Measurements from ENCODE around the gene TMOD2. TPM values are rescaled to one million over a fixed set of nuclear protein-coding genes. Genes with fewer than 3 reads are reported as not detected.
A peak's percentile ranks its signal among the peaks of the same experiment; 100 is the strongest.

The TMOD2 gene
- total RNA-seq, 4 donors from 2014 or later, result 14.6 to 24.9 (median 19.5) TPM

DNA sequence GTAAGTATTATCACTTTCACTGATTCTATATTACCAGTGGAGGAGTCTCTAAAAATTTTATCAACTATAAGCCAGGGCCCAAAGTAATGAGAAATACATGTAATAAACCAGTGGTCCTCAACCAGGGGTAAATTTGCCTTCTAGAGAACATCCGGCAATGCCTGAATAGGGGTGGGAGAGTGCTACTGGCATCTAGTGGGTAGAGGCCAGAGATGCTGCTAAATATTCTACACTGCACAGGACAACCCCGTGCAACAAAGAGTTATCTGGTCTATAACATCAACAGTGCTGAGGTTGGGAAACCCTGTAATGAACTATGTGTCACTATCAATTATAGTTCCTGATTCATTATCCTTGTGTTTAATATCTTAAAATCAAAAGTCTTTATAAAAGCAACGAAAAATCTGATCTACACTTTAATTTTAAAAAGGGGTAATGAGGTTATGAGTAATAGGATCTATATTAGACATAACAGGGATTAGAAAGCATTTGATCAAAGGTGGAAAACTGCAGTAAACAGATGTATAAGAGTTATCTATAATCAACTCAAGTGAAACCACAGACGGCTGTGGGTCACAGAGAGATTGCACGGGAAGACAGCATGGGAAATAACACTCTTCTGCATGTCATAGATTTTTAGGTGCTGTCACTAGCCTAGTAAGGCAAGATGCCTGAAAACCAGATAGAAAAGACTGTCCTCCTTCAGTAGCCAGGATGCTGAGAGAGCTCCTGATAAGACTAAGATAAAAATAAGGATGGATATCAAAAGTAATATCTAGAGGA, 16.0 kb upstream of the TMOD2 start:
- Histone ChIP-seq H3K27me3 (no peaks in the 10 kb centered on the region), H3K9me3 (no peaks in the 10 kb centered on the region), H3K27ac (replicated peaks in 1 of 4) (peak overlapping the region; percentile 87 to 94 (median 90)), H3K36me3 (no peaks in the 10 kb centered on the region), H3K4me3 (peak overlapping the region in 1 of 4 donors; percentile 95), H3K4me1 (peaks cover 22 to 55% (median 50%) of the 10 kb centered on the region in 4 donors)
- intact Hi-C loops (cut with DNase I), result no loop called here
- 71% methylated on average over 5 of the region's 5 CpGs for whole genome bisulfite sequencing
- no peak for TF ChIP-seq EP300 (IDR thresholded peaks at IDR 0.05)
- no peak for TF ChIP-seq POLR2A (IDR thresholded peaks at IDR 0.05; ENCODE audit: low read depth)
- TF ChIP-seq, protein P1, sequence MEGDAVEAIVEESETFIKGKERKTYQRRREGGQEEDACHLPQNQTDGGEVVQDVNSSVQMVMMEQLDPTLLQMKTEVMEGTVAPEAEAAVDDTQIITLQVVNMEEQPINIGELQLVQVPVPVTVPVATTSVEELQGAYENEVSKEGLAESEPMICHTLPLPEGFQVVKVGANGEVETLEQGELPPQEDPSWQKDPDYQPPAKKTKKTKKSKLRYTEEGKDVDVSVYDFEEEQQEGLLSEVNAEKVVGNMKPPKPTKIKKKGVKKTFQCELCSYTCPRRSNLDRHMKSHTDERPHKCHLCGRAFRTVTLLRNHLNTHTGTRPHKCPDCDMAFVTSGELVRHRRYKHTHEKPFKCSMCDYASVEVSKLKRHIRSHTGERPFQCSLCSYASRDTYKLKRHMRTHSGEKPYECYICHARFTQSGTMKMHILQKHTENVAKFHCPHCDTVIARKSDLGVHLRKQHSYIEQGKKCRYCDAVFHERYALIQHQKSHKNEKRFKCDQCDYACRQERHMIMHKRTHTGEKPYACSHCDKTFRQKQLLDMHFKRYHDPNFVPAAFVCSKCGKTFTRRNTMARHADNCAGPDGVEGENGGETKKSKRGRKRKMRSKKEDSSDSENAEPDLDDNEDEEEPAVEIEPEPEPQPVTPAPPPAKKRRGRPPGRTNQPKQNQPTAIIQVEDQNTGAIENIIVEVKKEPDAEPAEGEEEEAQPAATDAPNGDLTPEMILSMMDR (IDR thresholded peaks at IDR 0.05), result no peak
- TF ChIP-seq POLR2AphosphoS5 (IDR thresholded peaks at IDR 0.05), result no peak
- DNase-seq (ENCODE audit: extremely low spot score), result peak; percentile 79

DNA sequence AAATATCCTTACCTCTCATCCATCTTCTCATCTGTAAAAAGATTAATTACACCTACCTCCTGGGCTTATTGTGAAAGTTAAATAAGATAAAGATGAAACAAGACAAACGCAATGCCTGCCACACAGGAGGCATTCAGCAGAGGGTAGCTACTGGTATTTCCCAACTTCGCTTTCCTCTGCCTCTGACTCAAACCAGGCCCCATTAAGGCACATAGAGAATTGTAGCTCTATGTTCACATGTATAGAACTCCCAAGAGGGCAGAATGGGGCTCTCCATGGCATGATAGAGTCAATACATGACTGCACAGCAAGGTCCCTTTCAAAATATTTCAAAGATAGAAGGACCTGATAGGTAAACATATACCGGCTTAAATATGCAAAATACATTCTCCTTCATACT, 15.3 kb upstream of the TMOD2 start:
- TF ChIP-seq POLR2A (IDR thresholded peaks at IDR 0.05; ENCODE audit: low read depth), result no peak
- no peak for TF ChIP-seq POLR2AphosphoS5 (IDR thresholded peaks at IDR 0.05)
- TF ChIP-seq, protein P1 (IDR thresholded peaks at IDR 0.05), result no peak
- TF ChIP-seq EP300 (IDR thresholded peaks at IDR 0.05), result no peak
- no peaks in the 10 kb centered on the region for H3K36me3 ChIP-seq
- DNase-seq (ENCODE audit: extremely low spot score), result peak; percentile 24
- H3K4me1 ChIP-seq, result peaks cover 22 to 50% (median 45%) of the 10 kb centered on the region in 4 donors
- 69% methylated on average over 3 of the region's 3 CpGs for WGBS
- no peaks in the 10 kb centered on the region for H3K9me3 ChIP-seq
- peak overlapping the region; percentile 87 to 94 (median 90) for H3K27ac ChIP-seq (replicated peaks in 1 of 4)
- H3K4me3 ChIP-seq, result peak overlapping the region; percentile 82 to 95 (median 90)
- intact Hi-C loops (cut with DNase I), result no loop called here
- no peaks in the 10 kb centered on the region for H3K27me3 ChIP-seq

DNA sequence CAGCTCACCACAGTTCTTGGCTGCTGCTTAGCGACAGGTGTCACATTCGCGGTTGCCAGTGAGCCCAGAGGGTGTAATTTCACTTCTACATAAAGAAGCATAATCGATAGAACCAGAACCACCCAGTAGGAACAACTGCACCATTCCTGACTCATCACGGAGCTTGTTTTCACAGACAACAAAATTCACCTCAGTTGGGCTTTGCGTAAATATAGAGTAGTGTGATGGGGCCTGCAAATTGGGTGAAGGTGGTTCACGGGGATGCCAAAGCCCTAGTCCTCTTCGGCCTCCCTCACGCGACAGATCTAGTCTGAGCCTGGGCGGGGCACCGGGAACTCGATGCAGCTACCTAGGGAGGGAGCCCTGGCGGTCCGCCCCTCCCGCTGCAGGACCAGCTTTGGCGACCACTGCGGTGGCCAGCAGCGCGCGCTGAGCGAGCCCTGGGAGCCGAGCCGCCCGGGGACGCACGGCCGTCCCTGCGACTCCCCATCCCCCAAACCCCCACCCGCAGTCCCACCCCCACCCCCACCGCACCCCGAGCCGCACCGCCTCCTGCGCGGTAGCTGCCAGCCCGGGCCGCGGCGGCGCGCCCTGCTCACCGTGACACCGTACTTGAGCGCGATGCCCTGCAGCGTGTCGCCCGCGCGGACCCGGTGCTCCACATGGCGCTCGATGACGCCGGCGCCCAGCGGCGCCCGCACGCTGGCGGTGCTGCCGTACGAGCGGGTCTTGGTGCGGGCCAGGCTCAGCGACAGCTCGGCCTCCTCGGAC, 14.5 kb upstream of the TMOD2 start:
- H3K36me3 ChIP-seq, result no peaks in the 10 kb centered on the region
- no peaks in the 10 kb centered on the region for H3K9me3 ChIP-seq
- peak overlapping the region; percentile 87 to 94 (median 90) for H3K27ac ChIP-seq (replicated peaks in 1 of 4)
- H3K4me3 ChIP-seq, result peak overlapping the region; percentile 82 to 95 (median 90)
- intact Hi-C loops (cut with DNase I), result no loop called here
- H3K27me3 ChIP-seq, result no peaks in the 10 kb centered on the region
- peaks cover 17 to 42% (median 37%) of the 10 kb centered on the region in 4 donors for H3K4me1 ChIP-seq
- TF ChIP-seq EP300 (IDR thresholded peaks at IDR 0.05) (no peak), POLR2AphosphoS5 (IDR thresholded peaks at IDR 0.05) (no peak), POLR2A (IDR thresholded peaks at IDR 0.05; ENCODE audit: low read depth) (no peak)
- TF ChIP-seq, protein P1 (IDR thresholded peaks at IDR 0.05), result no peak
- peak; percentile 91 for DNase-seq (ENCODE audit: extremely low spot score)
- 0% methylated on average over 3 of the region's 69 CpGs for WGBS

GRCh38 chr15:51737522-51738305, 13.7 kb upstream of the TMOD2 start, which contains the start of gene LYSMD2:
Gene LYSMD2 (minus strand): TSS chr15:51737655. CDS start chr15:51737622, 33 bp downstream.
- no peaks in the 10 kb centered on the region for H3K36me3 ChIP-seq
- H3K27me3 ChIP-seq, result no peaks in the 10 kb centered on the region
- 2% methylated on average over 9 of the region's 67 CpGs for WGBS
- H3K4me1 ChIP-seq, result peaks cover 11 to 34% (median 29%) of the 10 kb centered on the region in 4 donors
- TF ChIP-seq POLR2A (IDR thresholded peaks at IDR 0.05; ENCODE audit: low read depth), result no peak
- peak; percentile 15 to 38 for TF ChIP-seq POLR2AphosphoS5 (IDR thresholded peaks at IDR 0.05)
- TF ChIP-seq, protein P1 (IDR thresholded peaks at IDR 0.05), result no peak
- TF ChIP-seq EP300 (IDR thresholded peaks at IDR 0.05), result no peak
- intact Hi-C loops (cut with DNase I), result no loop called here
- peak within 1 kb of the TSS; percentile 87 to 94 (median 90) for H3K27ac ChIP-seq (replicated peaks in 1 of 4)
- no peaks in the 10 kb centered on the region for H3K9me3 ChIP-seq
- peak within 1 kb of the TSS; percentile 82 to 95 (median 90) for H3K4me3 ChIP-seq
- DNase-seq (ENCODE audit: extremely low spot score), result peak; percentile 94

Data from esophagus muscularis mucosa (tissue), 4 donors.